Calu3 (cell line): ENCODE results near the gene HDAC4. TPM values are rescaled to one million over a fixed set of nuclear protein-coding genes. Genes with fewer than 3 reads are reported as not detected.

Experiments
- BruUV-seq: library from RNA; stranded (reverse); fragments of 400-500 nt; replicated peaks from 2 replicates; lab custom pipeline; 2021; lab: Mats Ljungman, UMichigan
- CTCF ChIA-PET: fragments of 300-600 bp; sonication (Branson Sonifier 250); formaldehyde crosslinking; loops from one replicate; lab custom pipeline; 2022; ENCODE audit warnings: antibody characterized with exemption; lab: Charles Lee
- DNase-seq: peaks from one replicate; pipeline ENCODE4 v3.0.0; 2022
- H3K27ac Mint-ChIP-seq: one replicate; pipeline ENCODE4 v1.8.0; 2022; ENCODE audit warnings: mixed read lengths; ENCODE audit not compliant: unreplicated experiment
- H3K27me3 Mint-ChIP-seq: one replicate; pipeline ENCODE4 v1.8.0; 2022; ENCODE audit warnings: mixed read lengths; ENCODE audit not compliant: unreplicated experiment
- H3K36me3 Mint-ChIP-seq: one replicate; pipeline ENCODE4 v1.8.0; 2022; ENCODE audit warnings: mild to moderate bottlenecking, moderate library complexity, mixed read lengths; ENCODE audit not compliant: insufficient read depth, unreplicated experiment
- H3K4me1 Mint-ChIP-seq: one replicate; pipeline ENCODE4 v1.8.0; 2022; ENCODE audit warnings: mild to moderate bottlenecking, low read depth, mixed read lengths; ENCODE audit not compliant: unreplicated experiment
- H3K4me3 Mint-ChIP-seq: one replicate; pipeline ENCODE4 v1.8.0; 2022; ENCODE audit warnings: mild to moderate bottlenecking, low read depth, moderate library complexity, mixed read lengths; ENCODE audit not compliant: unreplicated experiment
- H3K9me3 Mint-ChIP-seq: one replicate; pipeline ENCODE4 v1.8.0; 2022; ENCODE audit warnings: low read depth, mixed read lengths; ENCODE audit not compliant: unreplicated experiment
- intact Hi-C: fragments of 100-400 bp; cut with micrococcal nuclease; formaldehyde crosslinking; loops from one replicate; pipeline ENCODE4 v1.10.0; 2022; ENCODE audit not compliant: unreplicated experiment
- total RNA-seq: library from RNA; stranded (reverse); gene quantifications from 2 replicates; pipeline ENCODE4 v1.2.3, GENCODE V29; 2022
- TF ChIP-seq, protein P1 (sequence below): fragments of 200-600 bp; IDR thresholded peaks from one replicate; pipeline ENCODE4 v1.8.0; 2022; ENCODE audit warnings: antibody characterized with exemption; ENCODE audit not compliant: unreplicated experiment

Gene HDAC4
- total RNA-seq, 1 experiment from 2014 or later, result 39.6 TPM

- H3K36me3 Mint-ChIP-seq, result peaks cover 14% of the 10 kb centered on the region
- no peaks in the 10 kb centered on the region for H3K27me3 Mint-ChIP-seq
- peaks cover 8% of the 10 kb centered on the region for H3K9me3 Mint-ChIP-seq
- H3K4me3 Mint-ChIP-seq, result no peak overlapping the region
- H3K4me1 Mint-ChIP-seq, result no peaks in the 10 kb centered on the region
- no peak overlapping the region for H3K27ac Mint-ChIP-seq
- TF ChIP-seq, protein P1, sequence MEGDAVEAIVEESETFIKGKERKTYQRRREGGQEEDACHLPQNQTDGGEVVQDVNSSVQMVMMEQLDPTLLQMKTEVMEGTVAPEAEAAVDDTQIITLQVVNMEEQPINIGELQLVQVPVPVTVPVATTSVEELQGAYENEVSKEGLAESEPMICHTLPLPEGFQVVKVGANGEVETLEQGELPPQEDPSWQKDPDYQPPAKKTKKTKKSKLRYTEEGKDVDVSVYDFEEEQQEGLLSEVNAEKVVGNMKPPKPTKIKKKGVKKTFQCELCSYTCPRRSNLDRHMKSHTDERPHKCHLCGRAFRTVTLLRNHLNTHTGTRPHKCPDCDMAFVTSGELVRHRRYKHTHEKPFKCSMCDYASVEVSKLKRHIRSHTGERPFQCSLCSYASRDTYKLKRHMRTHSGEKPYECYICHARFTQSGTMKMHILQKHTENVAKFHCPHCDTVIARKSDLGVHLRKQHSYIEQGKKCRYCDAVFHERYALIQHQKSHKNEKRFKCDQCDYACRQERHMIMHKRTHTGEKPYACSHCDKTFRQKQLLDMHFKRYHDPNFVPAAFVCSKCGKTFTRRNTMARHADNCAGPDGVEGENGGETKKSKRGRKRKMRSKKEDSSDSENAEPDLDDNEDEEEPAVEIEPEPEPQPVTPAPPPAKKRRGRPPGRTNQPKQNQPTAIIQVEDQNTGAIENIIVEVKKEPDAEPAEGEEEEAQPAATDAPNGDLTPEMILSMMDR, result no peak
- CTCF ChIA-PET, result no interaction called here
- no TSS peak for BruUV-seq
- intact Hi-C loops, result no loop called here
- no peak for DNase-seq
Observed at GRCh38 chr2:239167011-239167673, 233.7 kb downstream of the HDAC4 start.

DNA sequence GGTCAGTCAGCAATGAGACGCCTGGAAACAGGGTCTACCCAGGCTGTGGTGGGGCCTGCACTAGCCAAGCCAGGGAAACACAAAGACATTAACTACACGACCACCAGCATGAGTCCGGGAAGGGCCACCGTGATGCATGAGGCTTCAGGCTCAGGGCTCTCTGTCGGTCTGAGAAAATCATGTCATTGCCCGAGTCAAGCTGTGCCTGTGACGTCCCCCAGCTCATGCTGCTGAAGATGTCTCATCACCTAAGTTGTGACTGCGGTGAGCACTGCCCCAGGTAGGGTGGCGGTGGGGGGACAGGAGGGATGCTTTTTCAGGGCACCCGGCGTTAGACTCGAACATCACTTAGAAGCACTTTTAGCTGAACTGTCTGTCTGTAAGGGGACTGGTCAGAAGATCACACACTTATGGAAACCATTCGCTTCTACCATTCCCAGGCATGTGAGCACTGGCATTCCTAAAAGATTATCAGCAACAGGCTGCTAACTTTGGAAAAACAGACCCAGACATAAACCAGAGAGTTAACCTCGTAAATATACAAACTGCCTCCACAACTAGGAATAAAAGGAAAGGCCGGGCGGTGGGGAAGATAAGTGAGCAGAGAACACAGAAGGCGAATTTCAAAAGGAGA lies 234.5 kb downstream of the HDAC4 start:
- no peak overlapping the region for H3K27ac Mint-ChIP-seq
- intact Hi-C loops, result no loop called here
- BruUV-seq, result no TSS peak
- H3K9me3 Mint-ChIP-seq, result peaks cover 5% of the 10 kb centered on the region
- CTCF ChIA-PET, result no interaction called here
- TF ChIP-seq, protein P1, result no peak
- H3K36me3 Mint-ChIP-seq, result peaks cover 17% of the 10 kb centered on the region
- H3K4me3 Mint-ChIP-seq, result no peak overlapping the region
- no peak for DNase-seq
- H3K27me3 Mint-ChIP-seq, result no peaks in the 10 kb centered on the region
- no peaks in the 10 kb centered on the region for H3K4me1 Mint-ChIP-seq

GRCh38 chr2:239165206-239165831 lies 235.5 kb downstream of the HDAC4 start:
- Mint-ChIP-seq H3K9me3 (no peaks in the 10 kb centered on the region), H3K4me1 (no peaks in the 10 kb centered on the region), H3K4me3 (no peak overlapping the region), H3K36me3 (peaks cover 17% of the 10 kb centered on the region), H3K27me3 (no peaks in the 10 kb centered on the region), H3K27ac (no peak overlapping the region)
- no peak for DNase-seq
- intact Hi-C loops, result no loop called here
- TF ChIP-seq, protein P1, result no peak
- CTCF ChIA-PET, result no interaction called here
- BruUV-seq, result no TSS peak

- TF ChIP-seq, protein P1, result no peak
- H3K36me3 Mint-ChIP-seq, result peaks cover 17% of the 10 kb centered on the region
- no TSS peak for BruUV-seq
- no peak overlapping the region for H3K27ac Mint-ChIP-seq
- CTCF ChIA-PET, result no interaction called here
- H3K4me1 Mint-ChIP-seq, result no peaks in the 10 kb centered on the region
- no peaks in the 10 kb centered on the region for H3K9me3 Mint-ChIP-seq
- DNase-seq, result no peak
- H3K4me3 Mint-ChIP-seq, result no peak overlapping the region
- intact Hi-C loops, result no loop called here
- H3K27me3 Mint-ChIP-seq, result no peaks in the 10 kb centered on the region
Observed at GRCh38 chr2:239164335-239164871, 236.4 kb downstream of the HDAC4 start.
